Osteoblast (primary cell): ENCODE data around the gene LOXHD1. TPM values are rescaled to one million over a fixed set of nuclear protein-coding genes. Genes with fewer than 3 reads are reported as not detected.
A peak's percentile ranks its signal among the peaks of the same experiment; 100 is the strongest.

Experiments used
- DNase-seq: peaks from one replicate; pipeline ENCODE4 v3.0.0; 2011; ENCODE audit warnings: low spot score, mixed read lengths; ENCODE audit not compliant: insufficient read length; ENCODE audit errors: missing footprints
- H2AFZ ChIP-seq: 2 replicates; pipeline ENCODE4 v1.6.0; 2011; ENCODE audit warnings: mild to moderate bottlenecking, low read length
- H3K27ac ChIP-seq: 2 replicates; pipeline ENCODE4 v1.5.1; 2011; ENCODE audit warnings: mild to moderate bottlenecking, low read depth, low read length, moderate library complexity
- H3K27me3 ChIP-seq: 2 replicates; pipeline ENCODE4 v1.6.0; 2012; ENCODE audit warnings: mild to moderate bottlenecking, control low read depth, inconsistent platforms, low read length, moderate library complexity; ENCODE audit not compliant: insufficient read depth
- H3K36me3 ChIP-seq: 2 replicates; pipeline ENCODE4 v1.5.1; 2011; ENCODE audit warnings: mild to moderate bottlenecking, low read length, control low read depth, moderate library complexity; ENCODE audit not compliant: insufficient read depth
- H3K4me1 ChIP-seq: 2 replicates; pipeline ENCODE4 v1.5.1; 2011; ENCODE audit warnings: mild to moderate bottlenecking, low read length, control low read depth, moderate library complexity; ENCODE audit not compliant: insufficient read depth
- H3K4me2 ChIP-seq: 2 replicates; pipeline ENCODE4 v1.6.0; 2011; ENCODE audit warnings: mild to moderate bottlenecking, low read length; ENCODE audit not compliant: insufficient read depth
- H3K4me3 ChIP-seq: fragments of 200-600 bp; sonication (generic); 3 replicates; pipeline ENCODE4 v1.5.1; 2012; ENCODE audit warnings: mild to moderate bottlenecking, low read length, inconsistent platforms; ENCODE audit not compliant: insufficient read depth
- H3K79me2 ChIP-seq: 2 replicates; pipeline ENCODE4 v1.6.0; 2012; ENCODE audit warnings: mild to moderate bottlenecking, low read length, control low read depth, inconsistent platforms; ENCODE audit not compliant: insufficient read depth
- H3K9me3 ChIP-seq: 2 replicates; pipeline ENCODE4 v1.5.1; 2011; ENCODE audit warnings: low read depth, low read length, control low read depth
- H4K20me1 ChIP-seq: 2 replicates; pipeline ENCODE4 v1.6.0; 2012; ENCODE audit warnings: mild to moderate bottlenecking, low read length, control low read depth; ENCODE audit not compliant: insufficient read depth
- total RNA-seq: library from RNA; depleted of rRNA; stranded (reverse); fragments of >200 nt; gene quantifications from 2 replicates; pipeline ENCODE4 v1.2.3, GENCODE V29; 2012
- TF ChIP-seq, protein P1 (sequence below): IDR thresholded peaks from 2 replicates; pipeline ENCODE4 v1.5.1; 2011; ENCODE audit warnings: mild to moderate bottlenecking, low read depth, low read length, moderate library complexity; ENCODE audit errors: extremely low read depth

Gene LOXHD1
- total RNA-seq, 1 donor = not detected

- no peak for DNase-seq
- H3K4me1 ChIP-seq = no peaks in the 10 kb centered on the region
- H3K27ac ChIP-seq = no peak overlapping the region
- TF ChIP-seq, protein P1, sequence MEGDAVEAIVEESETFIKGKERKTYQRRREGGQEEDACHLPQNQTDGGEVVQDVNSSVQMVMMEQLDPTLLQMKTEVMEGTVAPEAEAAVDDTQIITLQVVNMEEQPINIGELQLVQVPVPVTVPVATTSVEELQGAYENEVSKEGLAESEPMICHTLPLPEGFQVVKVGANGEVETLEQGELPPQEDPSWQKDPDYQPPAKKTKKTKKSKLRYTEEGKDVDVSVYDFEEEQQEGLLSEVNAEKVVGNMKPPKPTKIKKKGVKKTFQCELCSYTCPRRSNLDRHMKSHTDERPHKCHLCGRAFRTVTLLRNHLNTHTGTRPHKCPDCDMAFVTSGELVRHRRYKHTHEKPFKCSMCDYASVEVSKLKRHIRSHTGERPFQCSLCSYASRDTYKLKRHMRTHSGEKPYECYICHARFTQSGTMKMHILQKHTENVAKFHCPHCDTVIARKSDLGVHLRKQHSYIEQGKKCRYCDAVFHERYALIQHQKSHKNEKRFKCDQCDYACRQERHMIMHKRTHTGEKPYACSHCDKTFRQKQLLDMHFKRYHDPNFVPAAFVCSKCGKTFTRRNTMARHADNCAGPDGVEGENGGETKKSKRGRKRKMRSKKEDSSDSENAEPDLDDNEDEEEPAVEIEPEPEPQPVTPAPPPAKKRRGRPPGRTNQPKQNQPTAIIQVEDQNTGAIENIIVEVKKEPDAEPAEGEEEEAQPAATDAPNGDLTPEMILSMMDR = no peak
- no peaks in the 10 kb centered on the region for H3K36me3 ChIP-seq
- no peaks in the 10 kb centered on the region for H3K27me3 ChIP-seq
- H3K4me2 ChIP-seq = no peak overlapping the region
- no peak overlapping the region for H2AFZ ChIP-seq
- no peaks in the 10 kb centered on the region for H3K9me3 ChIP-seq
- no peaks in the 10 kb centered on the region for H3K79me2 ChIP-seq
- no peak overlapping the region for H3K4me3 ChIP-seq
- H4K20me1 ChIP-seq = no peaks in the 10 kb centered on the region
Observed at GRCh38 chr18:46693996-46694395, 37.0 kb upstream of the LOXHD1 start.

- Histone ChIP-seq H3K79me2 (no peaks in the 10 kb centered on the region), H3K4me1 (no peaks in the 10 kb centered on the region), H3K36me3 (no peaks in the 10 kb centered on the region), H3K4me3 (no peak overlapping the region), H3K4me2 (no peak overlapping the region), H4K20me1 (no peaks in the 10 kb centered on the region), H2AFZ (no peak overlapping the region), H3K27ac (no peak overlapping the region), H3K9me3 (no peaks in the 10 kb centered on the region), H3K27me3 (no peaks in the 10 kb centered on the region)
- peak; percentile 54 for DNase-seq
- TF ChIP-seq, protein P1 = no peak
Observed at GRCh38 chr18:46688853-46689525, 32.0 kb upstream of the LOXHD1 start.

DNA sequence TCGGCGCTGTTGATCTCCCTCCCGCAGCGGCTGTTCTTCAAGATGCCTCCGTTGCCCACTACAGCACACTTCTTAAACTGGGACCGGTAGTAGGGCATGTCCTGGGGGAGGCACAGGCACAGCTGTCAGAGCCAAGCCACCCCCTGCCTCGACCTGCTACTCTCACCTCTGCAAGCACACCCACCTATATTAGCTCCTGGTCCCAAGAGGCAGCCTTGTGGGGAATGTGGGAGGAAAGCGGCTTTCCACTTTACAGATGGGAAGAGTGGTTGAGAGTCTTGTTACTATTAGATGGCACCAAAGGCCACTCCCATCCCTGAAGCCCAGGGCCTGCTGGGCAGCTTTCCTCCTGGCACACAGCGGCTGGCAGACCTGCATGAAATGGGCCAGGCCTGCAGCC, 29.2 kb upstream of the LOXHD1 start:
- Histone ChIP-seq H3K9me3 (no peaks in the 10 kb centered on the region), H3K27ac (no peak overlapping the region), H3K4me3 (no peak overlapping the region), H3K4me1 (no peaks in the 10 kb centered on the region), H3K36me3 (no peaks in the 10 kb centered on the region), H2AFZ (no peak overlapping the region), H4K20me1 (no peaks in the 10 kb centered on the region), H3K27me3 (no peaks in the 10 kb centered on the region), H3K79me2 (no peaks in the 10 kb centered on the region), H3K4me2 (no peak overlapping the region)
- TF ChIP-seq, protein P1 = no peak
- peak; percentile 42 for DNase-seq

DNA sequence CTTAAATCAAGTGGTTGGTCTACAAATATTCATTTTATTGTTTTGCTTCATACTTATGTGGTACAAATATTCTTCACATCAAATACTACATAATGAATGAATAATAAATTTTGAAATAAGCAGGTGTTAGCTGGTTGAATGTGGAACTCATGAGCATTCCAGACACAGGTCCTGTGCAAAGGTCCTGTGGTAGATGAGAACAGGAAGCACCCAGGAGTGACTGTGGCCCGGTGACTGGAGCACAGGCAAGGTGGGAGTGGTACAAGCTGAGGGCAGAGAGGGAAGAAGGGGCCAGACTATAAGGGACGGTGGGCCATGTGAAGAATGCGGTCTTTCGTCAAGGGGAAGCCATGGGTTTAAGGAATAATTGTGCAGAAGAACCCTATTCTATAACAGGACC, 26.2 kb upstream of the LOXHD1 start:
- TF ChIP-seq, protein P1 = no peak

More for the DNA sequence above, 26.2 kb upstream of the LOXHD1 start:
- no peaks in the 10 kb centered on the region for H3K27me3 ChIP-seq
- H2AFZ ChIP-seq = no peak overlapping the region
- no peak overlapping the region for H3K27ac ChIP-seq
- H3K4me1 ChIP-seq = no peaks in the 10 kb centered on the region
- no peaks in the 10 kb centered on the region for H3K36me3 ChIP-seq
- no peaks in the 10 kb centered on the region for H3K9me3 ChIP-seq
- DNase-seq = no peak
- no peaks in the 10 kb centered on the region for H3K79me2 ChIP-seq
- H3K4me2 ChIP-seq = no peak overlapping the region
- H3K4me3 ChIP-seq = no peak overlapping the region
- H4K20me1 ChIP-seq = no peaks in the 10 kb centered on the region
